Endothelial cell of umbilical vein (primary cell): ENCODE data around the gene APOBEC4. TPM values are rescaled to one million over a fixed set of nuclear protein-coding genes. Genes with fewer than 3 reads are reported as not detected.

Source experiments
- BruUV-seq: library from RNA; stranded (reverse); fragments of 400-500 nt; replicated peaks from 2 replicates; lab custom pipeline; 2021; lab: Mats Ljungman, UMichigan
- CTCF ChIA-PET: fragments of 300-600, 350-600 bp; sonication (Branson Sonifier 250); formaldehyde crosslinking; loops from one replicate; lab custom pipeline; 2021; ENCODE audit warnings: antibody characterized with exemption, inconsistent platforms; lab: Charles Lee
- POLR2A ChIA-PET: fragments of 300-600, 350-600 bp; sonication (Branson Sonifier 250); formaldehyde crosslinking; loops from one replicate; lab custom pipeline; 2021; ENCODE audit warnings: antibody characterized with exemption, inconsistent platforms; lab: Charles Lee
- DNase-seq: peaks from one replicate; pipeline ENCODE4 v3.0.0-alpha.2; 2011; ENCODE audit warnings: low read depth, low spot score
- FAIRE-seq: peaks from 2 replicates; lab custom pipeline; 2011; peaks lifted over from hg19 to GRCh38; lab: Jason Lieb, UNC
- H2AFZ ChIP-seq: 2 replicates; pipeline ENCODE4 v1.6.0; 2012; ENCODE audit warnings: low read depth, low read length, control low read depth, inconsistent platforms
- H3K27ac ChIP-seq: 2 replicates; pipeline ENCODE4 v1.5.1; 2011; ENCODE audit warnings: low read depth, mild to moderate bottlenecking, control low read depth, low read length, moderate library complexity; ENCODE audit not compliant: insufficient read depth
- H3K27me3 ChIP-seq, 2 experiments: 2 replicates each; pipeline versions ENCODE4 v1.6.0 to v1.6.1; 2011; ENCODE audit warnings: low read length in 2 of 2, mixed read lengths in 1 of 2; ENCODE audit not compliant: control insufficient read depth in 2 of 2, insufficient read depth in 2 of 2
- H3K36me3 ChIP-seq, 2 experiments: 2 replicates in 1 of 2; 3 replicates in 1 of 2; pipeline ENCODE4 v1.5.1; 2011; ENCODE audit warnings: low read length in 2 of 2, mild to moderate bottlenecking in 1 of 2, moderate library complexity in 1 of 2; ENCODE audit not compliant: control insufficient read depth in 2 of 2, insufficient read depth in 2 of 2; ENCODE audit errors: extremely low read depth in 1 of 2
- H3K4me1 ChIP-seq: 3 replicates; pipeline ENCODE4 v1.5.1; 2011; ENCODE audit warnings: mild to moderate bottlenecking, low read length; ENCODE audit not compliant: control insufficient read depth, insufficient read depth; ENCODE audit errors: extremely low read depth
- H3K4me2 ChIP-seq: 2 replicates; pipeline ENCODE4 v1.6.1; 2011; ENCODE audit warnings: low read length, control low read depth, mixed read lengths; ENCODE audit not compliant: insufficient read depth
- H3K4me3 ChIP-seq, 3 experiments: fragments of 200-600 bp in 1 of 3; sonication (generic), shearing (Covaris generic) in 1 of 3; replicated peaks in 1 of 3; 2 replicates each; pipeline ENCODE4 v1.5.1; 2011 to 2016; ENCODE audit warnings: control low read depth in 3 of 3, low read length in 3 of 3, mild to moderate bottlenecking in 2 of 3, inconsistent platforms in 1 of 3, low read depth in 1 of 3, moderate library complexity in 1 of 3; ENCODE audit not compliant: insufficient read depth in 1 of 3
- H3K79me2 ChIP-seq: 2 replicates; pipeline ENCODE4 v1.6.0; 2012; ENCODE audit warnings: low read length, inconsistent platforms; ENCODE audit not compliant: control insufficient read depth, insufficient read depth
- H3K9ac ChIP-seq: replicated peaks from 2 replicates; pipeline ENCODE3; 2011; ENCODE audit warnings: low read length, control low read depth; ENCODE audit not compliant: insufficient read depth; ENCODE audit errors: extremely low read depth
- H3K9me1 ChIP-seq: replicated peaks from 3 replicates; pipeline ENCODE4 v1.6.0; 2011; ENCODE audit warnings: mild to moderate bottlenecking, low read length; ENCODE audit not compliant: control insufficient read depth, insufficient read depth; ENCODE audit errors: extremely low read depth
- H3K9me3 ChIP-seq: replicated peaks from 2 replicates; pipeline ENCODE4 v1.5.1; 2012; ENCODE audit warnings: low read length, inconsistent platforms; ENCODE audit not compliant: control insufficient read depth, insufficient read depth
- H4K20me1 ChIP-seq: replicated peaks from 2 replicates; pipeline ENCODE3; 2011; ENCODE audit warnings: mild to moderate bottlenecking, low read length; ENCODE audit not compliant: control insufficient read depth, insufficient read depth; ENCODE audit errors: extremely low read depth
- EZH2 ChIP-seq: IDR thresholded peaks from 2 replicates; pipeline ENCODE4 v1.6.1; 2012; ENCODE audit warnings: borderline replicate concordance, low read depth, mild to moderate bottlenecking, moderate library complexity, low read length, inconsistent platforms; ENCODE audit not compliant: severe bottlenecking
- FOS ChIP-seq: IDR thresholded peaks from 2 replicates; pipeline ENCODE4 v1.6.1; 2011; ENCODE audit warnings: mild to moderate bottlenecking, low read length, moderate library complexity, borderline replicate concordance; ENCODE audit not compliant: insufficient read depth
- GATA2 ChIP-seq: IDR thresholded peaks from 2 replicates; pipeline ENCODE4 v1.7.0; 2011; ENCODE audit warnings: low read depth, mild to moderate bottlenecking, moderate library complexity, mixed read lengths, low read length; ENCODE audit not compliant: insufficient read length, insufficient read depth
- JUN ChIP-seq: IDR thresholded peaks from 2 replicates; pipeline ENCODE4 v1.6.1; 2011; ENCODE audit warnings: borderline replicate concordance, low read depth; ENCODE audit not compliant: insufficient read length, insufficient read depth
- MYC ChIP-seq: IDR thresholded peaks from one replicate; pipeline ENCODE4 v1.6.1; 2011; ENCODE audit warnings: mild to moderate bottlenecking, low read depth, low read length
- POLR2A ChIP-seq: IDR thresholded peaks from 2 replicates; pipeline ENCODE4 v1.6.1; 2012; ENCODE audit warnings: low read depth, mild to moderate bottlenecking, control low read depth, low read length
- POLR2AphosphoS5 ChIP-seq: IDR thresholded peaks from 2 replicates; pipeline ENCODE4 v1.6.1; 2012; ENCODE audit warnings: low read depth, mild to moderate bottlenecking, control low read depth, low read length, moderate library complexity; ENCODE audit not compliant: insufficient read depth
- dilution Hi-C: fragments of 300-500 bp; cut with MboI; formaldehyde crosslinking; loops from one replicate; pipeline ENCODE4 v1.15.0; 2019; ENCODE audit warnings: low sequenced_read_pairs; ENCODE audit not compliant: extremely low pct_ligation_motif_present
- intact Hi-C: fragments of 100-400 bp; cut with micrococcal nuclease; formaldehyde crosslinking; loops from one replicate; pipeline ENCODE4 v1.10.0; 2022
- polyA plus RNA-seq, 4 experiments: library from polyadenylated mRNA; depleted of rRNA in 3 of 4; stranded (reverse) in 3 of 4; unstranded in 1 of 4; fragments of >200 nt; gene quantifications; 2 replicates each; pipeline versions ENCODE4 v1.2.1 to v1.2.3, GENCODE V29; 2011 to 2012; ENCODE audit warnings: missing spikeins in 1 of 4
- total RNA-seq: library from RNA; stranded (reverse); gene quantifications from 2 replicates; pipeline ENCODE4 v1.2.3, GENCODE V29; 2021
- TF ChIP-seq, protein P1 (sequence below): IDR thresholded peaks from 2 replicates; pipeline ENCODE4 v1.6.1; 2011; ENCODE audit not compliant: insufficient read depth, insufficient read length
- TF ChIP-seq, protein P2 (sequence below), 2 donors: IDR thresholded peaks; 1 replicate in 1 of 2; 2 replicates in 1 of 2; pipeline ENCODE4 v1.5.1; 2011; ENCODE audit warnings: low read length in 2 of 2, mild to moderate bottlenecking in 2 of 2, moderate library complexity in 2 of 2, control low read depth in 1 of 2, inconsistent platforms in 1 of 2, low read depth in 1 of 2; ENCODE audit not compliant: insufficient read depth in 1 of 2; ENCODE audit errors: extremely low read depth in 1 of 2

Gene APOBEC4
- total and polyA plus RNA-seq, 2 donors (not counting 3 experiments of a cell fraction or from before 2014, with no cell fraction given), result not detected

DNA sequence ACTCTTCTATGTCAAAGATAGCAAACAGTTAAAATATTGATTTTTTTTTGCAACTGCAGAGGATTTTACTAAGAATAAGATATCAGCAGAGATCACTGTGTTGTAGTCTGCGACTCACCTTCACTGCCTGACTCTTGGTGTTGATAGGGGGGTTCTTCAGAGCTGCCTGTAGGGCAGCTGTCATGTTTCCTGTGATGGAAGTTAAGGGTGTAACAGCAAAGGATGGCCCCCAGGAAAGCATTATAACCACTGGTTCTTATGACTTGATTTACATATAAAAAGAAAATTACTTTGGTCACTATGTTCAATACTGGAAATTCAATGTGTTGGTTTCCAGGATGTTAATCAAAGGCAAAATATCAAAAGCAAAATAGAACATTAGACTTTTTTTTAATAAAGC is 20.2 kb downstream of the APOBEC4 start:
- Histone ChIP-seq H3K4me1 (peaks cover 41% of the 10 kb centered on the region), H3K4me3 (peak overlapping the region; percentile 18 to 100 (median 99)), H3K79me2 (peaks cover 64% of the 10 kb centered on the region), H3K27ac (no peak overlapping the region), H3K4me2 (peak overlapping the region; percentile 94), H4K20me1 (peaks cover 4% of the 10 kb centered on the region), H3K9me3 (no peaks in the 10 kb centered on the region), H3K36me3 (peaks cover 5 to 23% of the 10 kb centered on the region in 2 experiments), H2AFZ (no peak overlapping the region), H3K9ac (peak overlapping the region; percentile 97), H3K27me3 (no peaks in the 10 kb centered on the region), H3K9me1 (no peaks in the 10 kb centered on the region)
- ChIA-PET CTCF (interaction anchor here (0.6 to 5.6 kb wide), 14 partner anchors 13 to 418 kb away, joined by 3 to 46 read pairs (median 5); partner anchors contain the start of genes APOBEC4, SMG7 and TSEN15), POLR2A (no interaction called here)
- BruUV-seq, result no TSS peak
- intact Hi-C loops, result loop anchor here (2.0 to 10.0 kb wide), 3 partner anchors 52 to 1742 kb away; no protein-coding TSS in a partner anchor
- DNase-seq (no peak), FAIRE-seq (no peak)
- dilution Hi-C loops, result no loop called here
- TF ChIP-seq FOS (no peak), EZH2 (no peak), JUN (no peak), POLR2A (no peak), GATA2 (no peak), MYC (no peak), POLR2AphosphoS5 (no peak)
- TF ChIP-seq, protein P1, sequence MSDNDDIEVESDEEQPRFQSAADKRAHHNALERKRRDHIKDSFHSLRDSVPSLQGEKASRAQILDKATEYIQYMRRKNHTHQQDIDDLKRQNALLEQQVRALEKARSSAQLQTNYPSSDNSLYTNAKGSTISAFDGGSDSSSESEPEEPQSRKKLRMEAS, result no peak
- TF ChIP-seq, protein P2, sequence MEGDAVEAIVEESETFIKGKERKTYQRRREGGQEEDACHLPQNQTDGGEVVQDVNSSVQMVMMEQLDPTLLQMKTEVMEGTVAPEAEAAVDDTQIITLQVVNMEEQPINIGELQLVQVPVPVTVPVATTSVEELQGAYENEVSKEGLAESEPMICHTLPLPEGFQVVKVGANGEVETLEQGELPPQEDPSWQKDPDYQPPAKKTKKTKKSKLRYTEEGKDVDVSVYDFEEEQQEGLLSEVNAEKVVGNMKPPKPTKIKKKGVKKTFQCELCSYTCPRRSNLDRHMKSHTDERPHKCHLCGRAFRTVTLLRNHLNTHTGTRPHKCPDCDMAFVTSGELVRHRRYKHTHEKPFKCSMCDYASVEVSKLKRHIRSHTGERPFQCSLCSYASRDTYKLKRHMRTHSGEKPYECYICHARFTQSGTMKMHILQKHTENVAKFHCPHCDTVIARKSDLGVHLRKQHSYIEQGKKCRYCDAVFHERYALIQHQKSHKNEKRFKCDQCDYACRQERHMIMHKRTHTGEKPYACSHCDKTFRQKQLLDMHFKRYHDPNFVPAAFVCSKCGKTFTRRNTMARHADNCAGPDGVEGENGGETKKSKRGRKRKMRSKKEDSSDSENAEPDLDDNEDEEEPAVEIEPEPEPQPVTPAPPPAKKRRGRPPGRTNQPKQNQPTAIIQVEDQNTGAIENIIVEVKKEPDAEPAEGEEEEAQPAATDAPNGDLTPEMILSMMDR (IDR thresholded peaks at IDR 0.05; ENCODE audit: extremely low read depth in 1 of 2, insufficient read depth in 1 of 2, low read depth in 1 of 2, low read length in 2 of 2), result no peak
